NOMO-1 treated with dmso at 0.1 percent for 144 hours (cell line): ENCODE results near the gene FAM216A.
A peak's percentile ranks its signal among the peaks of the same experiment; 100 is the strongest.
"Not testable (repeated sequence)": the region's sequence is repeated elsewhere in the genome, so short reads cannot be mapped to it uniquely, and the experiment has no call there.

Source experiments
- DNase-seq: peaks from one replicate; lab custom pipeline; 2025; ENCODE audit not compliant: unreplicated experiment; lab: John Stamatoyannopoulos, UW

FAM216A gene, protein sequence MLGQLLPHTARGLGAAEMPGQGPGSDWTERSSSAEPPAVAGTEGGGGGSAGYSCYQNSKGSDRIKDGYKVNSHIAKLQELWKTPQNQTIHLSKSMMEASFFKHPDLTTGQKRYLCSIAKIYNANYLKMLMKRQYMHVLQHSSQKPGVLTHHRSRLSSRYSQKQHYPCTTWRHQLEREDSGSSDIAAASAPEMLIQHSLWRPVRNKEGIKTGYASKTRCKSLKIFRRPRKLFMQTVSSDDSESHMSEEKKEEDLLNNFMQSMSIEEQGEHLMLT

DNA sequence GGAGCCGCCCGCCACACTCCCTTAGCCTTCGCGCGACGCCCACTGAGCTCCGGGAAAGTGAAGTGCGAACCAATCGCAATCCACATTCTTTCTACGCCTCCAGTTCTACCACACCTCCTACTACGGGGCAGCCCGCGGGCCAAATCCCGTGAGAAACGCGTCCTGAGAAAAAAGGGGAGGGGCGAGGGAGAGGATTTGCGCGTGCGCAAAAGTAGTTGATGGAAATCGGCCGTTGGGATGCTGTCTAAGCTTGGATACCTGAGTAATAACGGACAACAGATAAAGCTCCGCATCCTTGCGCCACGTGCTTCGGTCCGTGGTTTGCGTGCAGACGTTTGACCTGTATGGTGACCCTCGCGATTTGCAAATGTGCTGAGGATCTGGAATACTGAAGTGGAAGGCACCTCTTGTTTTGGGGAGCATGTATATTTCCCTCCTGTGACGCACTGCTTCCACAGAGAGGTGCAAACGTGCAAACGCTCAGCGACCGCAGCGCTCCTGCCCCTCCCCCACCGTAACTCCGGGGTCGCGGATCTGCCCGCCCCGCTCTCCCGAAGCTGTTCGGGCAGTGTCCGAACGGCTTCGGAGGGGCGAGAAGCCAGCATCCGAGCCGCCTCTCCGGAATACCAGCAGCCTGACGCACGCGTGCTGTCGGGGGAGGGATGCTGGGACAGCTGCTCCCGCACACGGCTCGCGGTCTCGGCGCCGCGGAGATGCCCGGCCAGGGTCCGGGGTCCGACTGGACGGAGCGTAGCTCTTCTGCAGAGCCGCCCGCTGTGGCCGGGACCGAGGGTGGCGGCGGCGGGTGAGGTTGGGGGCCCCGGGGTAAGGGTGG is at the start of gene FAM216A, which contains the start of gene GPN3:
Gene FAM216A, plus strand, starts transcription at position 632 of the 835 bp plus-strand sequence. Its CDS starts 31 bp downstream, at position 663.
Gene GPN3, minus strand, starts transcription at position 44 of the 835 bp plus-strand sequence. CDS start 54 bp downstream, outside the sequence.
- peak; percentile 99 for DNase-seq

DNA sequence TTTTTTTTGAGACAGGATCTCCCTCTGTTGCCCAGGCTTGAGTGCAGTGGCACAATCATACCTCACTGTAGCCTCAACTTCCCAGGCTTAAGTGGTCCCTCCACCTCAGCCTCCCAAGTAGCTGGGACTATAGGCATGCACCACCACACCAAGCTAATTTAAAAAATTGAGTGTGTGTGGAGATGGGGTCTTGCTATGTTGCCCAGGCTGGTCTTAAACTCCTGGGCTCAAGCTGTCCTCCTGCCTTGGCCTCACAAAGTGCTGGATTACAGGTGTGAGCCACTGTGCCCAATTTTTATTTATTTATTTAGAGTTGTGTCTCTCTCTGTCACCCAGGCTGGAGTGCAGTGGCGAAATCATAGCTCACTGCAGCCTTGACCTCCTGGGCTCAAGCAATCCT is 48.0 kb upstream of the FAM216A start:
- DNase-seq, result not testable (repeated sequence)

GRCh38 chr12:110421159-110421661 is 47.4 kb upstream of the FAM216A start:
- DNase-seq, result no peak

GRCh38 chr12:110421701-110422100 is 46.9 kb upstream of the FAM216A start:
- DNase-seq, result no peak

- DNase-seq, result no peak
Observed at GRCh38 chr12:110424237-110424636, 44.4 kb upstream of the FAM216A start.

DNA sequence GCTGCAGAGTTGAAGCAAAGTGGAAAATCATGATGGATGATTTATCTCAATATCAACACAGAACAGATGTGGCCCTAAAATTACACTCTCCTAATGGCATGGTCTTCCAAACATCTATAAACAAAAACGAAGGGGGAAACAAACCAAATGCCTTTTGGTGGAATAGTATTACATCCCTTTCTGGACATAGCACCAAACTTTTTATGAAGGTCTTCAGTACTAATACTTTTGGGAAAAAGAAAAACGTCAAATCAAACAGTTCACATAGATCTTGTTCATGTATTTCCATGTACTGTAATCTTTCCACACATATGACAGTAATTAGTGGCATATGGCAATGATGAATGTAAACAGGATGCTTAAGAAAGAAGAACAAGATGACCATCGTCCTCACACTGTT is 42.2 kb upstream of the FAM216A start:
- DNase-seq, result no peak

GRCh38 chr12:110429676-110430075 is 39.0 kb upstream of the FAM216A start:
- DNase-seq, result not testable (repeated sequence)

DNA sequence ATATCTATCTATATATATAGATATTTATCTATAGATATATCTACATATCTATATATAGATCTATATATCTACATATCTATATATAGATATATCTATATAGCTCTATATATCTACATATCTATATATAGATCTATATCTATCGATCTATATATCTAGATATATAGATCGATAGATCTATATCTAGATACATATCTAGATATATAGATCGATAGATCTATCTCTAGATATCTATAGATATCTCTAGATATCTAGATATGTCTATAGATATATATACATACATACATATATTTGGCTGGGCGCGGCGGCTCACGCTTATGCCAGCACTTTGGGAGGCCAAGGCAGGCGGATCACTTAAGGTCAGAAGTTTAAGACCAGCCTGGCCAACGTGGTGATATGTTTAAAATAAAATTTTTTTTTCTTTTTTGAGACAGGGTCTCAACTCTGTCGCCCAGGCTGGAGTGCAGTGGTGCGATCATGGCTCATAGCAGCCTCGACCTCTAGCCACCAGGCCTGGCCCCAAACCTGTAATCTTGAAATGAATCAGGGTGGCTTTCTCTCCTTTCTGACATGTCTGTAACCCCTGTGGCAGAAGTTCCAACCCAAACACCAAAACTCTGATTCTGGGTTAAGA is 36.6 kb upstream of the FAM216A start:
- DNase-seq, result no peak

DNA sequence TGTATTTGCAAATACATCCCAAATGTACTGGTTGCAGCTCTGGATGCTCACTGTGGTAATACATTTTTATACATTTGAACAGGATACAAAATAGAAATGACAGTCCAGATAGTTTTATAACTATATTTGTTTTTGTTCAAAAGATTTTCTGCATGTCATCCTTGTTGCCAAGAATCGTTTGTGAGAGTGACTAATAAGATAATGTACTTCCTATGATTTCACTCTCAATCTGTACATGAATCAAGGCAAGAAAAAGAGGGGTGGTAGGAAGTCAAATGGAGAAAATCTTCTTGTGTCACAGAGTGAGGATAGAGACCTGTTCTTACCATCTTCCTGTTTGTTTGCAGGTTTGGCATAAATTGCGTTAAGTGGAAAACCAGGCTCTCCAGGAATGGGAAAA is 32.4 kb upstream of the FAM216A start:
- DNase-seq, result no peak

DNA sequence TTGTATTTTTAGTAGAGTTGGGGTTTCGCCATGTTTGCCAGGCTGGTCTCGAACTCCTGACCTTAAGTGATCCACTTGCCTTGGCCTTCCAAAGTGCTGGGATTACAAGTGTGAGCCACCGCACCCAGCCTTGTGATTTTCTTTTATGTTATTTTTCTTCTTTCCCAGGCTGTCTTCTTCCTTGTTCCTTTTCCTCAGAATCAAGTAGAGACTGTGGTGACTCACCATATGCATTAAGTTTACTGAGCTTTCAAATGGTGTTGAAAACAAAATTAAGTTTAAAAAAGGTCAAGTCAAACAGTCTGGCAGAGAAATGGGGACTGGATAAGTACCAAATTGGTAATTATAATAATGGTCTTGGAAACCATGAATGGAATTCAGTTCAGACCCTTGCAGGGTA is 24.2 kb upstream of the FAM216A start:
- DNase-seq, result no peak

- DNase-seq, result peak; percentile 97
Observed at GRCh38 chr12:110449799-110450497, 18.7 kb upstream of the FAM216A start, which contains the start of gene ARPC3. Gene ARPC3, minus strand, starts transcription at chr12:110450337. Its CDS starts 77 bp downstream, at chr12:110450260.

GRCh38 chr12:110451263-110451662 is 17.4 kb upstream of the FAM216A start:
- DNase-seq, result no peak

DNA sequence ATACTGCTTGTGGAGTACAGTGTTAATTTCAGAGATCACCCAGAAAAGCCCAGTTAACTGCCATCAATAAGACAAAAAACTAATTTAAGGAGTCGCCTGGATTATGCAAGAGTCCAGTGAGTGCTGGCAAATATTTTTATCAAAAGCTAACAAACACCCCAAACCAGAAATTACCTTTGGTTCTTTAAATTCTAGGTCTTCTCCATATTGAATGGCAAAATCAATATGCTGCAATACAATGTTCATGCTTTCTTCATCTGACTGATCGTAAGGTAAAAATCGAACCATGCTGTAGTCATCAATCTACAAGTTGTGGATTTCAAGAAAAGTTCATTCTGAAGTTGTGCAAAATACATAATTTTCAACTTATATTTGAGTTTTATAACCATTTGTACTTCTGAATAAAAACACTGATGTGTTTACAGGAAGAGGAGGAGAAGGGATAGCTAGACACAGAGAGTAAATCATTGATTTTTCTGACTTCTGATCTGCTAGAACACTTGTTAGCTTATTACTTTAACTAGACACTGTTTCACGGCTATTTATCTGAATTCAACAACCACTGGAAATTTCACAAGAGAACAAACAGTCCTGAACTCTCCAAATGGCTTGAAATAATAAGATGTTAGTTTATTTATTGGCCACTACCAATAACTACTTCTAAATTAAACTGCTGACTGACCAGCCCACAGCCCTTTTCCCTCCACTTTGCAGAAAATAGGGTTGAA is 14.9 kb upstream of the FAM216A start:
- no peak for DNase-seq

- no peak for DNase-seq
Observed at GRCh38 chr12:110458756-110459155, 9.9 kb upstream of the FAM216A start.

DNA sequence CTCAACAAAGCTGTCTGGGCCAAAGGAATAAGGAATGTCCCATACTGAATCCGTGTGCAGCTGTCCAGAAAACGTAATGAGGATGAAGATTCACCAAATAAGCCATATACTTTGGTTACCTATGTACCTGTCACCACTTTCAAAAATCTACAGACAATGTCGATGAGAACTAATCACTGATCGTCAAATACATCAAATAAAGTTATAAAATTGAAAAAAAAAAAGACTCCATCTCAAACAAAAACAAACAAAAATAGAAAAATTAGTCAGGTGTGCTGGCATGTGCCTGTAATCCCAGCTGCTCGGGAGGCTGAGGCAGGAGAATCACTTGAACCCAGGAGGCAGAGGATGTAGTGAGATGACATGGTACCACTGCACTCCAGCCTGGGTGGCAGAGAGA is 7.5 kb upstream of the FAM216A start:
- DNase-seq, result not testable (repeated sequence)

GRCh38 chr12:110465024-110465423 is 3.6 kb upstream of the FAM216A start:
- no peak for DNase-seq

DNA sequence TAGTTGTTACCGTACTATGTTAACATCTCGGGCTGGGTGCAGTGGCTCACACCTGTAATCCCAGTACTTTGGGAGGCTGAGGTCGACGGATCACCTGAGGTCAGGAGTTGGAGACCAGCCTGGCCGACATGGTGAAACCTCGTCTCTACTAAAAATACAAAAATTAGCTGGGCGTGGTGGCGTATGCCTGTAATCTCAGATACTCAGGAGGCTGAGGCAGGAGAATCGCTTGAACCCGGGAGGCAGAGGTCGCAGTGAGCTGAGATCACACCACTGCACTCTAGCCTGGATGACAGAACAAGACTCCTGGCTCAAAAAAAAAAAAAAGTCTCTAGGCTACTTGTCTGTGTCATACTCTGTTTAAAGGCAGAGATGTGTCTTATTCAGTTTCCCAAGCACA is 2.9 kb upstream of the FAM216A start:
- DNase-seq, result not testable (repeated sequence)

DNA sequence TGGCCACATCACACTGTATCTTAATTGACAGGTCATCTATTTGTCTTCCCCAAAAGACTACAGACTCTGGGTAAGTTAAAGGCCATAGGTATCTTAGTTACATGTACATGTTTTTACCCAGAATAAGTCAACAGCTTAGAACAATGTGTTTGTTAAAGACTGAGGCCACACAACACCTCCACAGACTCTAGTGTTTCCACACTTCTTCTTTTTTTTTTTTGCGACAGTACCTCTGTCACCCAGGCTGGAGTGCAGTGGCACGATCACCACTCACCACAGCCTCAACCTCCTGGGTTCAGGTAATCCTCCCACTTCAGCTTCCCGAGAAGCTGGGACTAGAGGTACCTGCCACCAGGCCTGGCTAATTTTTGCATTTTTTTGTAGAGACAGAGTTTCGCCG is 1.9 kb upstream of the FAM216A start:
- no peak for DNase-seq

GRCh38 chr12:110467847-110468213 is 815 bp upstream of the FAM216A start:
- DNase-seq, result no peak

DNA sequence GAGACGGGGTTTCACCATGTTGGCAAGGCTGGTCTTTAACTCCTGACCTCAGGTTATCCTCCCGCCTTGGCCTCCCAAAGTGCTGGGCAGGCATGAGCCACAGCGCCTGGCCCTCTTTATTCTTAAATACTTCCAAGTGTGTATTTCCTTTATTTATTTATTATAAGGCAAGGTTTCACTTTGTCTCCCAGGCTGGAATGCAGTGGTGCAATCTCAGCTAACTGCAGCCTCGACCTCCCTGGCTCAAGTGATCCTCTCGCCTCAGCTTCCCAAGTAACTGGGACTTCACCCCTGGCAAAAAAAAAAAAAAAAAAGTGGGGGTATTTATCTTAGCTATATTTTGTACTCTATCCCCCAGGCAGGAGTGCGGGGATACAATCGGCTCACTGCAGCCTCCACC is 6.8 kb downstream of the FAM216A start:
- DNase-seq, result no peak
